ENCODE results near the gene ANKMY1. TPM values are rescaled to one million over a fixed set of nuclear protein-coding genes. Genes with fewer than 3 reads are reported as not detected.
A peak's percentile ranks its signal among the peaks of the same experiment; 100 is the strongest.

Gene ANKMY1
- polyA plus RNA-seq, 1 experiment: 6.8 TPM

DNA sequence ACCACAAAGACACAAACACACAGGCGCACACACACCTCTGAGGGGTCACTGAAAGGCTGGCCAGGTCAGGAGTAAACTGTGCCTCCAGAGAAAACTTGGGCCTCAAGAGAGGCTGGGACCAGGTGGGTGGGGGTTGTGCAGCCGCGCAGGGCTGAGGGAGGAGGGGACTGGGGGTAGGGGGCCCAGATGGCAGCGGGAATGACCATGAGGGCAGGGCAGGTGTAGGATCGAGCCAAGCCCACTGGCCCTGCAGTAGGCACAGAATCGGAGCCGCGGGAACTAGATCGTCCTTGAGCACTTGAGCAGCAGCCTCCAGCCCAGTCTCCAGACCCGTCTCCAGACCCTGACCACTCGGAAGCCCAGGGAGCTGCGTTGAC, 36.8 kb downstream of the ANKMY1 start:
- TF ChIP-seq CTCF (IDR thresholded peaks at IDR 0.05; ENCODE audit: insufficient read depth, low read depth, low read length): no peak
- 0 out of 2 replicates have a peak, but pooled peaks cover under 1% of the 10 kb centered on the region for H3K36me3 ChIP-seq (ENCODE audit: control insufficient read depth, insufficient read depth, low read length)
- no peak for DNase-seq (ENCODE audit: low read depth)
- H3K4me3 ChIP-seq (ENCODE audit: low read depth, low read length): no peak overlapping the region
- POLR2A ChIA-PET: no interaction called here
- CTCF ChIA-PET: no interaction called here
- H3K27me3 ChIP-seq (ENCODE audit: control insufficient read depth, insufficient read depth, low read length): no peaks in the 10 kb centered on the region

DNA sequence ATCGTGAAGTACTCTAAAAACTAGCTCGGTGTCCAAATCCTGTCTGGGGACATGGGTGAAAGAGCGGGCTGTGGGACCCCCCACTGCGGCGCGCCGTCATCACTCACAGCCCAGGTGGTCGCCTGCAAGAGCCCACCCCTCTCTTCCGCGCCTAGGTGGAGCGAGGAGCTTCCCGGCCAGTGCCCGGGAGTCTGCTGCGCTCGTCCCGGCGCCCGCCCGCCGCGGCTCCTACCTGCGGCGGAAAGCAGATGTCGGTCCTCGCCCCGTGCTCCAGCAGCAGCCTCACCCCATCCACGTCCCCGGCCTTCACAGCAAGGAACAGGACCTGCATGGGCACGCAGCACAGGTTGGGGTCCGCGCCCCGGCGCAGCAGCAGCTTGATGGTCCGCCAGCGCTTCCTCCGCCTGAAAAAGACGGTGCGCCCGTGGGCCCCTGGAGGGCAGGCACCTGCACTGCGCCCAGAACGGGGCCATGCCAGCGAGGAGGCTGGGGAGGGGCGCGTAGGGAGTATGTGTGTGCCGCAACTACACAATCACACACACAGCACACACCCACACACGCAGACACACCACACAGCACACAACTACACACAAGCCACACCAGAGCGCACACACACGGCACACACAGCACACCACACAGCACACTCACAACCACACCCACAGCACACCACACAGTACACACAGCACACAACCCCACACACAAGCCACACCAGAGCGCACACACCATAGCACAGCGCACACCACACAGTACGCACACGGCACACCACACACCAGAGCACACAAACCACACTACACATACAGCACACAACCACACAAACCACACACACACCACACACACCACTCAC, 37.4 kb downstream of the ANKMY1 start:
- ChIA-PET CTCF (interaction anchor here (0.8 to 2.8 kb wide), 3 partner anchors 8 to 320 kb away, joined by 3 to 14 read pairs (median 5); no protein-coding TSS in a partner anchor), POLR2A (no interaction called here)
- no peak for TF ChIP-seq CTCF (IDR thresholded peaks at IDR 0.05; ENCODE audit: insufficient read depth, low read depth, low read length)
- Histone ChIP-seq H3K36me3 (ENCODE audit: control insufficient read depth, insufficient read depth, low read length) (no peaks in the 10 kb centered on the region), H3K27me3 (ENCODE audit: control insufficient read depth, insufficient read depth, low read length) (no peaks in the 10 kb centered on the region), H3K4me3 (ENCODE audit: low read depth, low read length) (peak overlapping the region; percentile 8)
- no peak for DNase-seq (ENCODE audit: low read depth)

GRCh38 chr2:240519396-240520129, 38.2 kb downstream of the ANKMY1 start:
- no peaks in the 10 kb centered on the region for H3K27me3 ChIP-seq (ENCODE audit: control insufficient read depth, insufficient read depth, low read length)
- no peak for DNase-seq (ENCODE audit: low read depth)
- ChIA-PET POLR2A (no interaction called here), CTCF (interaction anchor here (0.8 to 2.8 kb wide), 3 partner anchors 8 to 321 kb away, joined by 3 to 14 read pairs (median 5); no protein-coding TSS in a partner anchor)
- H3K36me3 ChIP-seq (ENCODE audit: control insufficient read depth, insufficient read depth, low read length): no peaks in the 10 kb centered on the region
- H3K4me3 ChIP-seq (ENCODE audit: low read depth, low read length): peak overlapping the region; percentile 9
- no peak for TF ChIP-seq CTCF (IDR thresholded peaks at IDR 0.05; ENCODE audit: insufficient read depth, low read depth, low read length)

GRCh38 chr2:240518981-240519380, 38.8 kb downstream of the ANKMY1 start:
- ChIA-PET POLR2A (no interaction called here), CTCF (interaction anchor here (1.1 to 2.8 kb wide), 2 partner anchors 9 to 321 kb away, joined by 5 to 14 read pairs; no protein-coding TSS in a partner anchor)
- Histone ChIP-seq H3K4me3 (ENCODE audit: low read depth, low read length) (no peak overlapping the region), H3K36me3 (ENCODE audit: control insufficient read depth, insufficient read depth, low read length) (no peaks in the 10 kb centered on the region), H3K27me3 (ENCODE audit: control insufficient read depth, insufficient read depth, low read length) (no peaks in the 10 kb centered on the region)
- no peak for DNase-seq (ENCODE audit: low read depth)
- TF ChIP-seq CTCF (IDR thresholded peaks at IDR 0.05; ENCODE audit: insufficient read depth, low read depth, low read length): no peak

DNA sequence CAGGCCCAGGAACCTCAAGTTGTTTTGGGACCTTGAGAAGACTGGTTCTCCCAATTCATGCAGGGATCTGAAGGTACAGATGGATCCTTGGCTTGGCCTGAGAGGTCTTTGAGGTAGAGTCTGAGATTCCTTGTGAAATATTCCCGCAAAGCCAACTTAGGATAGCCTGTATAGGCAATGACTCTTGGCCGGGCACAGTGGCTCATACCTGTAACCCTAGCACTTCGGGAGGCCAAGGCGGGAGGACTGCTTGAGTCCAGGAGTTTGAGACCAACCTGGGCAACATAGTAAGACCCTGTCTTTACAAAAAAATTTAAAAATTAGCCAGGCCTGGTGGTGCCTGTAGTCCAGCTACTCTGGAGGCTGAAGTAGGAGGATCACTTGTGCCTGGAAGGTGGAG, 40.4 kb downstream of the ANKMY1 start:
- H3K36me3 ChIP-seq (ENCODE audit: control insufficient read depth, insufficient read depth, low read length): no peaks in the 10 kb centered on the region
- TF ChIP-seq CTCF (IDR thresholded peaks at IDR 0.05; ENCODE audit: insufficient read depth, low read depth, low read length): no peak
- ChIA-PET POLR2A (no interaction called here), CTCF (interaction anchor here (0.6 to 2.8 kb wide), 2 partner anchors 56 to 323 kb away, joined by 3 to 14 read pairs; no protein-coding TSS in a partner anchor)
- H3K27me3 ChIP-seq (ENCODE audit: control insufficient read depth, insufficient read depth, low read length): no peaks in the 10 kb centered on the region
- no peak for DNase-seq (ENCODE audit: low read depth)
- H3K4me3 ChIP-seq (ENCODE audit: low read depth, low read length): no peak overlapping the region

Data from BJ (cell line).